ENCODE results near the gene ARMC9. TPM values are rescaled to one million over a fixed set of nuclear protein-coding genes. Genes with fewer than 3 reads are reported as not detected.

Gene ARMC9
- total and polyA plus RNA-seq, 4 donors, result 20.5 to 51.6 (median 38.6) TPM

DNA sequence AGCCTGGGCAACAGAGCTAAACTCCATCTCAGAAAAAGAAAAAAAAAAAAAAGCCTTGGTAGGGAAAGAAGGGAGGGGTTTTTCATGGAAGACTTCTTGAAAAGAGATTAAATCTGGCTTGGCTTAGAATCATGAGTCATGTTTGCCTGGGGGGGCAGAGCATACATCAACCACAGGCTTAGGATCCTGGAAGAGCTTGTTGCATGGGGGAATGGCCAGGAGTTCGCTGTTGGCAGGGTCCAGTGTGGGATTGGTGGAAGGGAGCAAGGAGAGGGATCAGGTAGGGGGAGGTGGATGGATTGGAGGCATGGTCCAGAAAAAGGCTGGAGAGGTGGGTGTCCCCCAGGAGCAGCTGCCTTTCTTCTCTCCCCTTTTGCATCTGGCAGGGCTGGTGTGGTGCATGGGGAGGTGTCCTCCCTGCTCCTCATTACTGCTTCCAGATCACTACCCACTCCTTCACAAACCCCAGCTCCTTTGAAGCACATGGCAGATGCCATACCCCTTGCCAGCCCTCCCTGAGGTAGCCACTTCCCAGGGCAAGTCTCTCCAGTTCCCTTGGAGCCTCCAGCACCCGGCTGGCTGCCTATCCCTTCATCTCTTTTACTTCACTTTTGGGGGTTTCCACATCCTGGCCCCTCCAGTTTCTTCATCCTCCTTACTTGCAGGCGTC, 2.5 kb downstream of the ARMC9 start:
- no peak for ATAC-seq (ENCODE audit: insufficient read depth, low FRiP score)
- Histone ChIP-seq H3K9me3 (ENCODE audit: control insufficient read depth in 4 of 4, insufficient read depth in 3 of 4, low read length in 3 of 4) (no peaks in the 10 kb centered on the region), H3K36me3 (ENCODE audit: control insufficient read depth in 4 of 4, insufficient read depth in 4 of 4, low read length in 4 of 4) (peaks cover 0 to 9% (median 3%) of the 10 kb centered on the region in 4 donors), H3K9ac (ENCODE audit: insufficient read depth in 1 of 2, low read length in 2 of 2) (no peak overlapping the region), H3K27me3 (ENCODE audit: control insufficient read depth in 3 of 3, insufficient read depth in 3 of 3, low read length in 2 of 3) (no peaks in the 10 kb centered on the region), H3K27ac (ENCODE audit: low read depth in 1 of 2, low read length in 1 of 2) (no peak overlapping the region), H3K4me1 (ENCODE audit: control insufficient read depth in 5 of 5, insufficient read depth in 5 of 5, low read length in 5 of 5) (peaks cover 0 to 13% (median 7%) of the 10 kb centered on the region in 5 donors), H3K4me3 (no peak overlapping the region)
- WGBS, 2 donors, result 68 to 82% methylated on average over 3 of the region's 3 CpGs
- TF ChIP-seq, protein P1, sequence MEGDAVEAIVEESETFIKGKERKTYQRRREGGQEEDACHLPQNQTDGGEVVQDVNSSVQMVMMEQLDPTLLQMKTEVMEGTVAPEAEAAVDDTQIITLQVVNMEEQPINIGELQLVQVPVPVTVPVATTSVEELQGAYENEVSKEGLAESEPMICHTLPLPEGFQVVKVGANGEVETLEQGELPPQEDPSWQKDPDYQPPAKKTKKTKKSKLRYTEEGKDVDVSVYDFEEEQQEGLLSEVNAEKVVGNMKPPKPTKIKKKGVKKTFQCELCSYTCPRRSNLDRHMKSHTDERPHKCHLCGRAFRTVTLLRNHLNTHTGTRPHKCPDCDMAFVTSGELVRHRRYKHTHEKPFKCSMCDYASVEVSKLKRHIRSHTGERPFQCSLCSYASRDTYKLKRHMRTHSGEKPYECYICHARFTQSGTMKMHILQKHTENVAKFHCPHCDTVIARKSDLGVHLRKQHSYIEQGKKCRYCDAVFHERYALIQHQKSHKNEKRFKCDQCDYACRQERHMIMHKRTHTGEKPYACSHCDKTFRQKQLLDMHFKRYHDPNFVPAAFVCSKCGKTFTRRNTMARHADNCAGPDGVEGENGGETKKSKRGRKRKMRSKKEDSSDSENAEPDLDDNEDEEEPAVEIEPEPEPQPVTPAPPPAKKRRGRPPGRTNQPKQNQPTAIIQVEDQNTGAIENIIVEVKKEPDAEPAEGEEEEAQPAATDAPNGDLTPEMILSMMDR (IDR thresholded peaks at IDR 0.05; ENCODE audit: control extremely low read depth, extremely low read depth), result no peak
- no peak for DNase-seq

DNA sequence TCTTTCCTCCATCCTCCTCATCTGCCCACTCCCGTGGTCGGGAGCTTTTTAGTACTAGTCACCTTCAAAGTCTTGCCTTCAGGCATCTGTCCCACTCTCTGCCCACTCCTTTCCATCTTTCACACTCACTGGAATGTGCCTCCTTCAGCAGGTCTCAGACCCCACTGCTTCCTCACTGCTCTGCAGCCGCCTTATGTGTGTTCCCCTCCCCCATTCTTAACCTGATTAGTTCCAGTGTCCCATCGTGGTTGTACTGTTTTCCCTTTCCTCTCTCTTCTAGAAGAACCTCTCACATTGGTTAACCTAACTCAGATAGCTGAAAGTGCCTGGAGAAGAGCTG, 3.0 kb downstream of the ARMC9 start:
- Histone ChIP-seq H3K9ac (ENCODE audit: insufficient read depth in 1 of 2, low read length in 2 of 2) (no peak overlapping the region), H3K4me1 (ENCODE audit: control insufficient read depth in 5 of 5, insufficient read depth in 5 of 5, low read length in 5 of 5) (peaks cover 0 to 13% (median 7%) of the 10 kb centered on the region in 5 donors), H3K27ac (ENCODE audit: low read depth in 1 of 2, low read length in 1 of 2) (no peak overlapping the region), H3K36me3 (ENCODE audit: control insufficient read depth in 4 of 4, insufficient read depth in 4 of 4, low read length in 4 of 4) (peaks cover 0 to 9% (median 3%) of the 10 kb centered on the region in 4 donors), H3K4me3 (no peak overlapping the region), H3K9me3 (ENCODE audit: control insufficient read depth in 4 of 4, insufficient read depth in 3 of 4, low read length in 3 of 4) (no peaks in the 10 kb centered on the region), H3K27me3 (ENCODE audit: control insufficient read depth in 3 of 3, insufficient read depth in 3 of 3, low read length in 2 of 3) (no peaks in the 10 kb centered on the region)
- ATAC-seq (ENCODE audit: insufficient read depth, low FRiP score) (no peak), DNase-seq (no peak)
- TF ChIP-seq, protein P1 (IDR thresholded peaks at IDR 0.05; ENCODE audit: control extremely low read depth, extremely low read depth), result no peak
- WGBS, 2 donors, result 76 to 81% methylated on average over 4 of the region's 4 CpGs

DNA sequence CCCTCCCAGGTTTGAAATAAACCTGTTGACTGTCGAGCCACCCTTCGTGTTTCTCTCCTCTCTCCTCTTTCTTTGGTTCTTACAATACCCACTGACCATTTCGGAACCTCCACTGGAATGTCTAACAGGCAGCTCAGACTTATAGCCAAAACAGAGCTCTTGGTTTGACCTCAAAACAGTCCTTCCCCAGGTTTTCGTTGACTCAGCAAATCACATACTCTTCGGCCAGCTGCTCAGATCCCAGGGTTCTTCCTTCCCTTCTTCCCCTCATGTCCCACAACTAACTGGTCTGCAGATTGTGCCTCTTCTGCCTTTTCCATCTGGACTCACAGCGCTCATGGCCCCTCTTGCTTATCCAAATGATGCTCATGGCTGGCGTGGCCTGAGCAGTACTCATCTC, 4.7 kb downstream of the ARMC9 start:
- H3K36me3 ChIP-seq (ENCODE audit: control insufficient read depth in 4 of 4, insufficient read depth in 4 of 4, low read length in 4 of 4), result peaks cover 0 to 9% (median 3%) of the 10 kb centered on the region in 4 donors
- ATAC-seq (ENCODE audit: insufficient read depth, low FRiP score) (no peak), DNase-seq (no peak)
- WGBS, 2 donors, result 94 to 97% methylated on average over 7 of the region's 7 CpGs
- TF ChIP-seq, protein P1 (IDR thresholded peaks at IDR 0.05; ENCODE audit: control extremely low read depth, extremely low read depth), result no peak
- H3K27ac ChIP-seq (ENCODE audit: low read depth in 1 of 2, low read length in 1 of 2), result no peak overlapping the region
- H3K9ac ChIP-seq (ENCODE audit: insufficient read depth in 1 of 2, low read length in 2 of 2), result no peak overlapping the region
- H3K4me3 ChIP-seq, result no peak overlapping the region
- peaks cover 0 to 7% (median 5%) of the 10 kb centered on the region in 5 donors for H3K4me1 ChIP-seq (ENCODE audit: control insufficient read depth in 5 of 5, insufficient read depth in 5 of 5, low read length in 5 of 5)
- no peaks in the 10 kb centered on the region for H3K9me3 ChIP-seq (ENCODE audit: control insufficient read depth in 4 of 4, insufficient read depth in 3 of 4, low read length in 3 of 4)
- no peaks in the 10 kb centered on the region for H3K27me3 ChIP-seq (ENCODE audit: control insufficient read depth in 3 of 3, insufficient read depth in 3 of 3, low read length in 2 of 3)

DNA sequence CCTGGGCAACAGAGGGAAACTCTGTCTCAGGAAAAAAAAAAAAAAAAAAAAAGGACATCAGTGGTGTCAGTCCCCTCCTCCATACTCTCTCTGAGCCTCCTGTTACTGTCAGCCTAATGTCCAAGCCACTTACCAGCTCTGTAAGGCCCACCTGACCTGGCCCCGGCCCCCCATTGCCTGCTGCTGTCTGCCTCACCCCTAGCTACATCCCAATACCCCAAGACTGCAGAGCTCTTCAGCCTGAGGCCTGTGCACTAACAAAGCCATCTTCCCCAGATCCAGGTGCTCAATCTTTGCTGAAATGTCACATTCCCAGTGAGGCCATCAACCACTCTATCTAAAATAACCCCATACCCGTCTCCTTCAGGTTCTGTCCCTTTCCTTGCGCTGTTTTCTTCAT, 5.7 kb downstream of the ARMC9 start:
- Histone ChIP-seq H3K9ac (ENCODE audit: insufficient read depth in 1 of 2, low read length in 2 of 2) (no peak overlapping the region), H3K4me1 (ENCODE audit: control insufficient read depth in 5 of 5, insufficient read depth in 5 of 5, low read length in 5 of 5) (peaks cover 0 to 7% (median 2%) of the 10 kb centered on the region in 5 donors), H3K27me3 (ENCODE audit: control insufficient read depth in 3 of 3, insufficient read depth in 3 of 3, low read length in 2 of 3) (no peaks in the 10 kb centered on the region), H3K27ac (ENCODE audit: low read depth in 1 of 2, low read length in 1 of 2) (no peak overlapping the region), H3K4me3 (no peak overlapping the region), H3K9me3 (ENCODE audit: control insufficient read depth in 4 of 4, insufficient read depth in 3 of 4, low read length in 3 of 4) (no peaks in the 10 kb centered on the region), H3K36me3 (ENCODE audit: control insufficient read depth in 4 of 4, insufficient read depth in 4 of 4, low read length in 4 of 4) (peaks cover 0 to 16% (median 7%) of the 10 kb centered on the region in 4 donors)
- WGBS, 2 donors, result 93 to 94% methylated on average over 3 of the region's 3 CpGs
- TF ChIP-seq, protein P1 (IDR thresholded peaks at IDR 0.05; ENCODE audit: control extremely low read depth, extremely low read depth), result no peak
- DNase-seq (no peak), ATAC-seq (ENCODE audit: insufficient read depth, low FRiP score) (no peak)

Data from lung (tissue), 12 donors.